Transverse colon (tissue), 4 donors: ENCODE data around the gene ETS2.
A peak's percentile ranks its signal among the peaks of the same experiment; 100 is the strongest.

Experiments
- CTCF ChIP-seq, 5 experiments: fragments of 200-600 bp in 3 of 5; fragments of 450-650 bp in 2 of 5; sonication (generic) in 3 of 5; IDR thresholded peaks; 1 replicate in 2 of 5; 2 replicates in 3 of 5; pipeline ENCODE4 v1.5.1; 2016 to 2017; ENCODE audit warnings: antibody characterized with exemption in 5 of 5, inconsistent platforms in 3 of 5, mild to moderate bottlenecking in 2 of 5, moderate library complexity in 1 of 5
- EP300 ChIP-seq: sonication (generic); formaldehyde crosslinking; IDR thresholded peaks from one replicate; pipeline ENCODE4 v1.6.1; 2017; ENCODE audit warnings: antibody characterized with exemption, low read depth
- POLR2AphosphoS5 ChIP-seq, 3 donors: sonication (generic); formaldehyde crosslinking; IDR thresholded peaks; one replicate each; pipeline ENCODE4 v1.6.1; 2016; ENCODE audit warnings: antibody characterized with exemption in 3 of 3

GRCh38 chr21:38756746-38757145, 49.0 kb upstream of the ETS2 start:
- no peak for TF ChIP-seq CTCF (IDR thresholded peaks at IDR 0.05)
- no peak for TF ChIP-seq EP300
- peak; percentile 34 to 44 (median 37) for TF ChIP-seq POLR2AphosphoS5 (IDR thresholded peaks at IDR 0.05)
